HG03097 (cell line): ENCODE measurements around the gene TMEM245.
"Not testable (repeated sequence)": the region's sequence is repeated elsewhere in the genome, so short reads cannot be mapped to it uniquely, and the experiment has no call there.

Experiments used
- ATAC-seq: cut with Tn5 transposase; IDR thresholded peaks from one replicate; pipeline ENCODE4 v1.9.1; 2021; ENCODE audit not compliant: unreplicated experiment, low FRiP score

The TMEM245 gene

GRCh38 chr9:109134167-109134578 is 14.4 kb upstream of the TMEM245 start:
- no peak for ATAC-seq

GRCh38 chr9:109133533-109133932 is 13.8 kb upstream of the TMEM245 start:
- ATAC-seq: no peak

GRCh38 chr9:109132567-109133021 is 12.8 kb upstream of the TMEM245 start:
- ATAC-seq: no peak

GRCh38 chr9:109129470-109130197 is 9.9 kb upstream of the TMEM245 start:
- no peak for ATAC-seq

- not testable (repeated sequence) for ATAC-seq
These were observed 6.9 kb upstream of the TMEM245 start for GRCh38 chr9:109126671-109127070.

- ATAC-seq: no peak
These were observed 4.4 kb upstream of the TMEM245 start for GRCh38 chr9:109124121-109124520.

GRCh38 chr9:109122726-109123621 is 3.2 kb upstream of the TMEM245 start:
- ATAC-seq: peak; percentile 23

GRCh38 chr9:109121232-109121796 is 1.6 kb upstream of the TMEM245 start:
- ATAC-seq: no peak

GRCh38 chr9:109120204-109120789 is 550 bp upstream of the TMEM245 start:
- ATAC-seq: no peak

- ATAC-seq: peak; percentile 9
These were observed 824 bp downstream of the TMEM245 start for GRCh38 chr9:109118808-109119438.

GRCh38 chr9:109117856-109118807 is 1.6 kb downstream of the TMEM245 start:
- ATAC-seq: no peak

- no peak for ATAC-seq
These were observed 3.7 kb downstream of the TMEM245 start for GRCh38 chr9:109115931-109116526.

- ATAC-seq: no peak
These were observed 5.1 kb downstream of the TMEM245 start for GRCh38 chr9:109114670-109115069.

- ATAC-seq: no peak
These were observed 5.7 kb downstream of the TMEM245 start for GRCh38 chr9:109113892-109114609.

- ATAC-seq: no peak
These were observed 6.5 kb downstream of the TMEM245 start for GRCh38 chr9:109113254-109113653.

GRCh38 chr9:109110329-109111021 is 9.3 kb downstream of the TMEM245 start:
- no peak for ATAC-seq

GRCh38 chr9:109109967-109110328 is 9.8 kb downstream of the TMEM245 start:
- no peak for ATAC-seq

- no peak for ATAC-seq
These were observed 11.4 kb downstream of the TMEM245 start for GRCh38 chr9:109108318-109108717.
